ENCODE measurements around the gene XRCC1.
"Not testable (repeated sequence)": the region's sequence is repeated elsewhere in the genome, so short reads cannot be mapped to it uniquely, and the experiment has no call there.

Gene XRCC1

GRCh38 chr19:43575156-43575950 lies at the start of gene XRCC1, which contains the start of gene PINLYP:
Gene XRCC1 (minus strand): TSS chr19:43575527. CDS start chr19:43575458, 69 bp downstream.
Gene PINLYP (plus strand): TSS chr19:43575801. CDS start chr19:43577192, 1,391 bp downstream.
- peak; percentile 89 for DNase-seq (ENCODE audit: low read depth in 1 of 2, low spot score in 1 of 2)

- peak; percentile 63 to 79 for DNase-seq (ENCODE audit: low read depth in 1 of 2, low spot score in 1 of 2)
Observed at GRCh38 chr19:43624933-43625332, 49.6 kb upstream of the XRCC1 start.

- no peak for DNase-seq (ENCODE audit: low read depth in 1 of 2, low spot score in 1 of 2)
Observed at GRCh38 chr19:43623889-43624670, 48.8 kb upstream of the XRCC1 start.

GRCh38 chr19:43622956-43623355 lies 47.6 kb upstream of the XRCC1 start:
- DNase-seq (ENCODE audit: low read depth in 1 of 2, low spot score in 1 of 2) = no peak

GRCh38 chr19:43622070-43622469 lies 46.7 kb upstream of the XRCC1 start:
- DNase-seq (ENCODE audit: low read depth in 1 of 2, low spot score in 1 of 2) = no peak

- DNase-seq (ENCODE audit: low read depth in 1 of 2, low spot score in 1 of 2) = peak in 1 of 2 donors; percentile 75
Observed at GRCh38 chr19:43620061-43621001, 45.0 kb upstream of the XRCC1 start.

- peak; percentile 76 to 79 for DNase-seq (ENCODE audit: low read depth in 1 of 2, low spot score in 1 of 2)
Observed at GRCh38 chr19:43619262-43620060, 44.1 kb upstream of the XRCC1 start, which contains the start of gene ZNF428. Gene ZNF428 (minus strand): TSS chr19:43619629. CDS start chr19:43614304, 5,325 bp downstream.

- no peak for DNase-seq (ENCODE audit: low read depth in 1 of 2, low spot score in 1 of 2)
Observed at GRCh38 chr19:43618921-43619261, 43.6 kb upstream of the XRCC1 start.

- no peak for DNase-seq (ENCODE audit: low read depth in 1 of 2, low spot score in 1 of 2)
Observed at GRCh38 chr19:43616954-43617353, 41.6 kb upstream of the XRCC1 start.

- DNase-seq (ENCODE audit: low read depth in 1 of 2, low spot score in 1 of 2) = no peak
Observed at GRCh38 chr19:43616306-43616705, 41.0 kb upstream of the XRCC1 start.

- DNase-seq (ENCODE audit: low read depth in 1 of 2, low spot score in 1 of 2) = no peak
Observed at GRCh38 chr19:43612374-43612773, 37.0 kb upstream of the XRCC1 start.

- no peak for DNase-seq (ENCODE audit: low read depth in 1 of 2, low spot score in 1 of 2)
Observed at GRCh38 chr19:43611788-43612187, 36.5 kb upstream of the XRCC1 start, which contains the start of gene SRRM5. Gene SRRM5 (plus strand): TSS chr19:43612088. CDS start chr19:43612122, 34 bp downstream.

GRCh38 chr19:43610493-43610892 lies 35.2 kb upstream of the XRCC1 start:
- no peak for DNase-seq (ENCODE audit: low read depth in 1 of 2, low spot score in 1 of 2)

- DNase-seq (ENCODE audit: low read depth in 1 of 2, low spot score in 1 of 2) = no peak
Observed at GRCh38 chr19:43609872-43610271, 34.5 kb upstream of the XRCC1 start.

- DNase-seq (ENCODE audit: low read depth in 1 of 2, low spot score in 1 of 2) = no peak
Observed at GRCh38 chr19:43607238-43608205, 32.2 kb upstream of the XRCC1 start.

GRCh38 chr19:43606569-43607229 lies 31.4 kb upstream of the XRCC1 start:
- DNase-seq (ENCODE audit: low read depth in 1 of 2, low spot score in 1 of 2) = no peak

- no peak for DNase-seq (ENCODE audit: low read depth in 1 of 2, low spot score in 1 of 2)
Observed at GRCh38 chr19:43605875-43606568, 30.7 kb upstream of the XRCC1 start.

- DNase-seq (ENCODE audit: low read depth in 1 of 2, low spot score in 1 of 2) = not testable (repeated sequence)
Observed at GRCh38 chr19:43600326-43600725, 25.0 kb upstream of the XRCC1 start.
